Stimulated activated CD4-positive, alpha-beta T cell treated with anti-CD3 and anti-CD28 coated beads, Interleukin-2, amount 100 ng/mL, for 4 hours (primary cell): ENCODE results near the gene SAMD15.
"Not testable (repeated sequence)": the region's sequence is repeated elsewhere in the genome, so short reads cannot be mapped to it uniquely, and the experiment has no call there.

Source experiments
- DNase-seq: peaks from one replicate; pipeline ENCODE4 v3.0.0-alpha.2; 2020; ENCODE audit warnings: low read depth

Gene SAMD15

GRCh38 chr14:77375973-77376770 is 1.0 kb upstream of the SAMD15 start:
- DNase-seq: peak; percentile 13

- DNase-seq: no peak
These were observed 294 bp downstream of the SAMD15 start for GRCh38 chr14:77377502-77377844.

GRCh38 chr14:77378701-77379100 is 1.5 kb downstream of the SAMD15 start:
- no peak for DNase-seq

- DNase-seq: no peak
These were observed 13.0 kb downstream of the SAMD15 start for GRCh38 chr14:77390188-77390587.

GRCh38 chr14:77400216-77400615 is 23.0 kb downstream of the SAMD15 start:
- DNase-seq: no peak

- no peak for DNase-seq
These were observed 26.6 kb downstream of the SAMD15 start for GRCh38 chr14:77403768-77404167.

- DNase-seq: no peak
These were observed 28.9 kb downstream of the SAMD15 start for GRCh38 chr14:77406086-77406485.

GRCh38 chr14:77406718-77407117 is 29.5 kb downstream of the SAMD15 start:
- DNase-seq: no peak

- DNase-seq: no peak
These were observed 30.0 kb downstream of the SAMD15 start for GRCh38 chr14:77407158-77407557.

GRCh38 chr14:77409131-77409533 is 32.0 kb downstream of the SAMD15 start:
- no peak for DNase-seq

- not testable (repeated sequence) for DNase-seq
These were observed 38.3 kb downstream of the SAMD15 start for GRCh38 chr14:77415403-77416030.

GRCh38 chr14:77416098-77416497 is 38.9 kb downstream of the SAMD15 start:
- not testable (repeated sequence) for DNase-seq

GRCh38 chr14:77416836-77417235 is 39.7 kb downstream of the SAMD15 start:
- no peak for DNase-seq

GRCh38 chr14:77421201-77421600 is 44.0 kb downstream of the SAMD15 start:
- DNase-seq: no peak

- DNase-seq: no peak
These were observed 46.2 kb downstream of the SAMD15 start, which contains the start of gene NOXRED1 for GRCh38 chr14:77423423-77423822. Gene NOXRED1, minus strand, starts transcription at chr14:77423523. Its CDS starts 634 bp downstream, at chr14:77422889.

GRCh38 chr14:77424862-77425261 is 47.7 kb downstream of the SAMD15 start:
- no peak for DNase-seq

GRCh38 chr14:77426396-77426795 is 49.2 kb downstream of the SAMD15 start:
- no peak for DNase-seq

- DNase-seq: no peak
These were observed 58.9 kb downstream of the SAMD15 start for GRCh38 chr14:77436042-77436441.

GRCh38 chr14:77438596-77438995 is 61.4 kb downstream of the SAMD15 start:
- no peak for DNase-seq

- no peak for DNase-seq
These were observed 62.7 kb downstream of the SAMD15 start for GRCh38 chr14:77439861-77440260.
